NT2/D1 (cell line): ENCODE measurements around the gene KCTD15.

Experiments
- SUZ12 ChIP-seq: IDR thresholded peaks from 2 replicates; pipeline ENCODE4 v1.6.1; 2011; ENCODE audit not compliant: insufficient read length, insufficient read depth; ENCODE audit errors: extremely low read depth
- YY1 ChIP-seq: IDR thresholded peaks from 2 replicates; pipeline ENCODE4 v1.6.1; 2011; ENCODE audit not compliant: insufficient read length, insufficient read depth
- ZNF274 ChIP-seq: IDR thresholded peaks from 2 replicates; pipeline ENCODE4 v1.6.1; 2011; ENCODE audit warnings: mild to moderate bottlenecking, low read depth, low read length

GRCh38 chr19:33797802-33798671 lies 1.4 kb downstream of the KCTD15 start:
- TF ChIP-seq ZNF274: no peak
- no peak for TF ChIP-seq YY1
- TF ChIP-seq SUZ12: no peak
